GM21526 (cell line): ENCODE results near the gene NACC1.
"Not testable (repeated sequence)": the region's sequence is repeated elsewhere in the genome, so short reads cannot be mapped to it uniquely, and the experiment has no call there.

Experiments
- ATAC-seq: cut with Tn5 transposase; IDR thresholded peaks from one replicate; pipeline ENCODE4 v1.9.1; 2021; ENCODE audit warnings: moderate library complexity; ENCODE audit not compliant: unreplicated experiment, low FRiP score

The NACC1 gene

GRCh38 chr19:13160557-13160956 lies 42.5 kb downstream of the NACC1 start:
- ATAC-seq, result no peak

GRCh38 chr19:13162724-13163608 lies 44.9 kb downstream of the NACC1 start:
- ATAC-seq, result peak; percentile 47

GRCh38 chr19:13163609-13164342 lies 45.7 kb downstream of the NACC1 start:
- ATAC-seq, result no peak

- no peak for ATAC-seq
These were observed 46.5 kb downstream of the NACC1 start for GRCh38 chr19:13164343-13165161.

- no peak for ATAC-seq
These were observed 47.3 kb downstream of the NACC1 start for GRCh38 chr19:13165162-13165997.

- not testable (repeated sequence) for ATAC-seq
These were observed 48.1 kb downstream of the NACC1 start for GRCh38 chr19:13166151-13166550.

- ATAC-seq, result no peak
These were observed 51.7 kb downstream of the NACC1 start for GRCh38 chr19:13169769-13170168.

- no peak for ATAC-seq
These were observed 53.1 kb downstream of the NACC1 start for GRCh38 chr19:13171146-13171545.

- no peak for ATAC-seq
These were observed 54.5 kb downstream of the NACC1 start for GRCh38 chr19:13172346-13173138.

- ATAC-seq, result no peak
These were observed 55.2 kb downstream of the NACC1 start for GRCh38 chr19:13173139-13173737.

GRCh38 chr19:13176345-13176744 lies 58.3 kb downstream of the NACC1 start:
- no peak for ATAC-seq

GRCh38 chr19:13177584-13177983 lies 59.5 kb downstream of the NACC1 start:
- not testable (repeated sequence) for ATAC-seq

- ATAC-seq, result not testable (repeated sequence)
These were observed 60.2 kb downstream of the NACC1 start for GRCh38 chr19:13178291-13178690.

GRCh38 chr19:13181747-13182388 lies 63.8 kb downstream of the NACC1 start:
- ATAC-seq, result no peak

- not testable (repeated sequence) for ATAC-seq
These were observed 66.9 kb downstream of the NACC1 start for GRCh38 chr19:13184926-13185325.

- not testable (repeated sequence) for ATAC-seq
These were observed 67.9 kb downstream of the NACC1 start for GRCh38 chr19:13185763-13186657.

GRCh38 chr19:13186688-13187087 lies 68.6 kb downstream of the NACC1 start:
- not testable (repeated sequence) for ATAC-seq
